Parathyroid adenoma (tissue), 2 donors: ENCODE results near the gene PLXNA4.
A peak's percentile ranks its signal among the peaks of the same experiment; 100 is the strongest.

Experiments used
- H2AFZ ChIP-seq: fragments of 300-600 bp; sonication (generic); one replicate; pipeline ENCODE4 v1.7.0; 2017; ENCODE audit warnings: antibody characterized with exemption, mild to moderate bottlenecking
- H3K27ac ChIP-seq: fragments of 300-600 bp; sonication (generic); one replicate; pipeline ENCODE4 v1.7.0; 2017
- H3K27me3 ChIP-seq: fragments of 300-600 bp; sonication (generic); one replicate; pipeline ENCODE4 v1.7.0; 2017; ENCODE audit warnings: low read length; ENCODE audit not compliant: control insufficient read depth, insufficient read depth
- H3K36me3 ChIP-seq: fragments of 300-600 bp; sonication (generic); one replicate; pipeline ENCODE4 v1.7.0; 2017; ENCODE audit warnings: low read length; ENCODE audit not compliant: control insufficient read depth, insufficient read depth
- H3K4me1 ChIP-seq: fragments of 300-600 bp; sonication (generic); one replicate; pipeline ENCODE4 v1.7.0; 2017; ENCODE audit warnings: control low read depth
- H3K4me2 ChIP-seq: fragments of 300-600 bp; sonication (generic); one replicate; pipeline ENCODE4 v1.7.0; 2017; ENCODE audit warnings: low read length
- H3K4me3 ChIP-seq: fragments of 300-600 bp; sonication (generic); one replicate; pipeline ENCODE4 v1.7.0; 2017; ENCODE audit warnings: low read depth, low read length
- H3K79me2 ChIP-seq: fragments of 300-600 bp; sonication (generic); one replicate; pipeline ENCODE4 v1.7.0; 2017; ENCODE audit warnings: control low read depth
- H3K9ac ChIP-seq: fragments of 300-600 bp; sonication (generic); one replicate; pipeline ENCODE4 v1.7.0; 2017; ENCODE audit warnings: mild to moderate bottlenecking
- H3K9me3 ChIP-seq: fragments of 300-600 bp; sonication (generic); one replicate; pipeline ENCODE4 v1.7.0; 2017; ENCODE audit warnings: low read length; ENCODE audit not compliant: control insufficient read depth
- TF ChIP-seq, protein P1 (sequence below): fragments of 300-600 bp; sonication (generic); IDR thresholded peaks from one replicate; pipeline ENCODE4 v1.7.0; 2017; ENCODE audit warnings: antibody characterized with exemption, mild to moderate bottlenecking
- donor health status: primary hyperparathyroidism.

Gene PLXNA4, protein sequence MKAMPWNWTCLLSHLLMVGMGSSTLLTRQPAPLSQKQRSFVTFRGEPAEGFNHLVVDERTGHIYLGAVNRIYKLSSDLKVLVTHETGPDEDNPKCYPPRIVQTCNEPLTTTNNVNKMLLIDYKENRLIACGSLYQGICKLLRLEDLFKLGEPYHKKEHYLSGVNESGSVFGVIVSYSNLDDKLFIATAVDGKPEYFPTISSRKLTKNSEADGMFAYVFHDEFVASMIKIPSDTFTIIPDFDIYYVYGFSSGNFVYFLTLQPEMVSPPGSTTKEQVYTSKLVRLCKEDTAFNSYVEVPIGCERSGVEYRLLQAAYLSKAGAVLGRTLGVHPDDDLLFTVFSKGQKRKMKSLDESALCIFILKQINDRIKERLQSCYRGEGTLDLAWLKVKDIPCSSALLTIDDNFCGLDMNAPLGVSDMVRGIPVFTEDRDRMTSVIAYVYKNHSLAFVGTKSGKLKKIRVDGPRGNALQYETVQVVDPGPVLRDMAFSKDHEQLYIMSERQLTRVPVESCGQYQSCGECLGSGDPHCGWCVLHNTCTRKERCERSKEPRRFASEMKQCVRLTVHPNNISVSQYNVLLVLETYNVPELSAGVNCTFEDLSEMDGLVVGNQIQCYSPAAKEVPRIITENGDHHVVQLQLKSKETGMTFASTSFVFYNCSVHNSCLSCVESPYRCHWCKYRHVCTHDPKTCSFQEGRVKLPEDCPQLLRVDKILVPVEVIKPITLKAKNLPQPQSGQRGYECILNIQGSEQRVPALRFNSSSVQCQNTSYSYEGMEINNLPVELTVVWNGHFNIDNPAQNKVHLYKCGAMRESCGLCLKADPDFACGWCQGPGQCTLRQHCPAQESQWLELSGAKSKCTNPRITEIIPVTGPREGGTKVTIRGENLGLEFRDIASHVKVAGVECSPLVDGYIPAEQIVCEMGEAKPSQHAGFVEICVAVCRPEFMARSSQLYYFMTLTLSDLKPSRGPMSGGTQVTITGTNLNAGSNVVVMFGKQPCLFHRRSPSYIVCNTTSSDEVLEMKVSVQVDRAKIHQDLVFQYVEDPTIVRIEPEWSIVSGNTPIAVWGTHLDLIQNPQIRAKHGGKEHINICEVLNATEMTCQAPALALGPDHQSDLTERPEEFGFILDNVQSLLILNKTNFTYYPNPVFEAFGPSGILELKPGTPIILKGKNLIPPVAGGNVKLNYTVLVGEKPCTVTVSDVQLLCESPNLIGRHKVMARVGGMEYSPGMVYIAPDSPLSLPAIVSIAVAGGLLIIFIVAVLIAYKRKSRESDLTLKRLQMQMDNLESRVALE (N-terminal part only)

DNA sequence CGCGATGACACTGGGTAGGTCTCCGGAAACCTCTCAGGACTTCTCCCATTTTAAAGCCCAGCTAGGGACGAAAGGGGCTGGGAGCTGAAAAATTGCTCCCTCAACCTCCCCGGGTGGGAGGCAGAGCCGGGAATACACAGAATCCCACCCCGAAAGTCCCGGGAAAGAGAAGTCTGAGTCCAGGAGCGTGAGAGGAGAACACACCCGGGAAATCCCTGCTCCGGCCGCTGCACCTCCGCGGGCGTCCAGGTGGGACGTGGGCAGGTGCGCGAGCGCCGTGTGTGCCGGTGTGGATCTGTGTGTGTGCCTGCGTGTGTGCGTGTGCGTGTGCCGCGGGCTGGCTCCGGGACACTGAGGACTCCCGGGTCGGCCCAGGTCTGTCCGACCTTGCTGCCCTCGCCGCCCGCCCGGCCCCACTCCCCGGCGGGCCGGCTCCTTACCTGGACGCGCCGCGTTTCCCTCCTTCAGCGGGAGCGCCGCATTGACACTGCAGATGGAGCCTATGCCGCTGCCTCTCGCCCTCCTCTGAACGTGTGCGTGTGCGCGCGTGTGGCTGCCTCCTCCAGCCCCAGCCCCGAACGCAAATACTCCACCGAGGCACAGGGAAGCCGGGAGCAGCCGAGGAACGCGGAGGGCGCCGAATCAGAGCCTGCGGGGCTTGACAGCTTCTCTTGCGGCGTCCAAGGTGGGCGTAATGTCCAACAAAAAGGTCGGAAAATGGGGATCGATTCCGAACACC lies at the start of gene PLXNA4:
Gene PLXNA4 (minus strand): TSS at position 489 of the 739 bp plus-strand sequence. CDS start 67,777 bp downstream, outside the sequence.
- H3K27me3 ChIP-seq, result no peaks in the 10 kb centered on the region
- H3K27ac ChIP-seq, result no peak within 1 kb of the TSS
- H2AFZ ChIP-seq, result peak within 1 kb of the TSS; percentile 80
- H3K4me3 ChIP-seq, result peak within 1 kb of the TSS; percentile 35
- no peaks in the 10 kb centered on the region for H3K9me3 ChIP-seq
- H3K36me3 ChIP-seq, result no peaks in the 10 kb centered on the region
- TF ChIP-seq, protein P1, sequence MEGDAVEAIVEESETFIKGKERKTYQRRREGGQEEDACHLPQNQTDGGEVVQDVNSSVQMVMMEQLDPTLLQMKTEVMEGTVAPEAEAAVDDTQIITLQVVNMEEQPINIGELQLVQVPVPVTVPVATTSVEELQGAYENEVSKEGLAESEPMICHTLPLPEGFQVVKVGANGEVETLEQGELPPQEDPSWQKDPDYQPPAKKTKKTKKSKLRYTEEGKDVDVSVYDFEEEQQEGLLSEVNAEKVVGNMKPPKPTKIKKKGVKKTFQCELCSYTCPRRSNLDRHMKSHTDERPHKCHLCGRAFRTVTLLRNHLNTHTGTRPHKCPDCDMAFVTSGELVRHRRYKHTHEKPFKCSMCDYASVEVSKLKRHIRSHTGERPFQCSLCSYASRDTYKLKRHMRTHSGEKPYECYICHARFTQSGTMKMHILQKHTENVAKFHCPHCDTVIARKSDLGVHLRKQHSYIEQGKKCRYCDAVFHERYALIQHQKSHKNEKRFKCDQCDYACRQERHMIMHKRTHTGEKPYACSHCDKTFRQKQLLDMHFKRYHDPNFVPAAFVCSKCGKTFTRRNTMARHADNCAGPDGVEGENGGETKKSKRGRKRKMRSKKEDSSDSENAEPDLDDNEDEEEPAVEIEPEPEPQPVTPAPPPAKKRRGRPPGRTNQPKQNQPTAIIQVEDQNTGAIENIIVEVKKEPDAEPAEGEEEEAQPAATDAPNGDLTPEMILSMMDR, result no peak
- H3K79me2 ChIP-seq, result no peaks in the 10 kb centered on the region
- H3K4me1 ChIP-seq, result peaks cover 2% of the 10 kb centered on the region
- H3K4me2 ChIP-seq, result peak within 1 kb of the TSS; percentile 73
- H3K9ac ChIP-seq, result no peak within 1 kb of the TSS

DNA sequence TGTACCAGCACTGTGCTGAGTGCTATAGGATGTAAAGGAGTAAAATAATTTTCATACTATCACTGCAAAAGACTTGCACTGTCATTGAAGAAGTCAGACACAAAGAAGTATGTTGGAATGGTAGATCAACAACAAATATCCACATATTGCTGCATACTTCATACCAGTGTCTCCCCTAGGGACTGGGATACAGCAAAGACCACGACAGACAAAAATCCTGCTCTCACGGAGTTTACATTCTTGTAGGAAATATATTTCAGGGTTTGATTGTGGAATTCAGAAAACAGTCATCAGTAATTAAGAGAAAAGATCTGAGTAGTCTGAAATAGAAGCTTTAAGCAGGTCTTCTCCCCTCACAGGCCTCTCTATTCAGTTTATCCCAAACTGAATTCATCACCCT lies 49.4 kb upstream of the PLXNA4 start:
- TF ChIP-seq, protein P1, result no peak
- Histone ChIP-seq H3K4me3 (no peak overlapping the region), H3K4me1 (no peaks in the 10 kb centered on the region)

DNA sequence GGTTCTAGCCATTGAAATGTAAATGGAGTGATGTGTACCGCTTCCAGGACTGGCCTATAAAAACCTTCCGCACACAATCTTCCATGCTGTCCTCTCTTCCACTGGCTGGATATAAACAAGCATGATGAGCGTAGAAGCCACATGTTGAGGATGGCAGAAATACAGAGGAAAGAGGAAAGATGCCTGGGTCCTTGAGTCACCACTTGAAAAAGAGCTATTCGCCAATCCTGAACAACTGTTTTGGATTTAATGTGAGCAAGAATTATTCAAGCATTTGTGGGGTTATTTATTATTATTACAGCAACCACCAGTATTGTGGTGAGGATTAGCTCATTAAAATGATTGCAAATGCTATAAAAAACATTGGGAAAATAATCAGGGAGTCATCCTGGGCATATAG lies 45.8 kb upstream of the PLXNA4 start:
- Histone ChIP-seq H3K4me3 (no peak overlapping the region), H3K79me2 (no peaks in the 10 kb centered on the region), H3K36me3 (no peaks in the 10 kb centered on the region), H3K9me3 (peaks cover 5% of the 10 kb centered on the region), H3K4me1 (no peaks in the 10 kb centered on the region), H3K27me3 (no peaks in the 10 kb centered on the region), H3K4me2 (no peak overlapping the region), H3K9ac (no peak overlapping the region), H2AFZ (no peak overlapping the region), H3K27ac (no peak overlapping the region)
- TF ChIP-seq, protein P1, result no peak

More for the DNA sequence above, 49.4 kb upstream of the PLXNA4 start:
- no peaks in the 10 kb centered on the region for H3K79me2 ChIP-seq
- no peak overlapping the region for H2AFZ ChIP-seq
- no peak overlapping the region for H3K27ac ChIP-seq
- no peaks in the 10 kb centered on the region for H3K9me3 ChIP-seq
- no peak overlapping the region for H3K4me2 ChIP-seq
- H3K36me3 ChIP-seq, result no peaks in the 10 kb centered on the region
- H3K9ac ChIP-seq, result no peak overlapping the region
- no peaks in the 10 kb centered on the region for H3K27me3 ChIP-seq

DNA sequence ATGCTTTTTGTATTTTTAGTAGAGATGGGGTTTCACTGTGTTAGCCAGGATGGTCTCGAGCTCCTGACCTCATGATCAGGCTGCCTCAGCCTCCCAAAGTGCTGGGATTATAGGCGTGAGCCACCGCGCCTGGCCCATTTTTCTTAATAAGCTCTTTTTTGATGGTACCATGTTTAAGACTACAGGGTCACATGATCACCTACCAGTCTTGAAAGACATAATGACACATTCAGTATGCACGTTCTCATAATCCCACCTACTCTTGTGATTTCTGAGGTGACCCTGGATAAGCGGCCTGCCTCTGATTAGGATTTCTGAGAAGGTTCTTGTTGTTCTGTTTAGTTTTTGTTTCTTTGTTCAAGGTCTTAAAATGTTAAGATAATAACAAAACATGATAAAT lies 43.7 kb upstream of the PLXNA4 start:
- TF ChIP-seq, protein P1, result no peak
- H2AFZ ChIP-seq, result no peak overlapping the region
- no peak overlapping the region for H3K4me2 ChIP-seq
- H3K27me3 ChIP-seq, result no peaks in the 10 kb centered on the region
- H3K9me3 ChIP-seq, result peaks cover 5% of the 10 kb centered on the region
- H3K27ac ChIP-seq, result no peak overlapping the region
- H3K4me1 ChIP-seq, result no peaks in the 10 kb centered on the region
- no peaks in the 10 kb centered on the region for H3K79me2 ChIP-seq
- no peak overlapping the region for H3K9ac ChIP-seq
- no peaks in the 10 kb centered on the region for H3K36me3 ChIP-seq
- no peak overlapping the region for H3K4me3 ChIP-seq
